Amniotic epithelial cell (primary cell): ENCODE results near the gene FYCO1.

Source experiments
- DNase-seq: peaks from one replicate; pipeline ENCODE4 v3.0.0-alpha.2; 2010; ENCODE audit warnings: low read depth

Gene FYCO1

GRCh38 chr3:45964139-45964538, 31.5 kb downstream of the FYCO1 start:
- DNase-seq: no peak

- DNase-seq: no peak
Observed at GRCh38 chr3:45962033-45962432, 33.6 kb downstream of the FYCO1 start.

DNA sequence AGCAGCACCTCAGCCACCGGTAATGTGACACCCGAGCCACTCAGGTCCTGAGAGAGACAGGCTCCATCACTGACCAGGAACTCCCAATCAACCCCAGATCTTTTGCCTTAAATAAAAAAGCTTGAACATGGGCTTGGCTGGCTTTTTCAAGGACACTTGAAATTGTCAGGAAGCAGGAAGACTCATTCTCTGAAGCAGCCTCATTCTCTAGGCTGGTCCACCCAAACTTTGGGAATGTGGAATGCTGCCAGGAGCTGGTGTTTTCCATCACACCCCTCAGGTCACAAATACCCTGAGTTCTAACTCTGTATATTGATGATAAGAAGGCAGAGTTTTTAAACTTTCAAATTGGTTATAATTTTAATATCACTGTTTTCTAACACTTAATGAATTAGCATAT, 35.3 kb downstream of the FYCO1 start:
- DNase-seq: no peak

DNA sequence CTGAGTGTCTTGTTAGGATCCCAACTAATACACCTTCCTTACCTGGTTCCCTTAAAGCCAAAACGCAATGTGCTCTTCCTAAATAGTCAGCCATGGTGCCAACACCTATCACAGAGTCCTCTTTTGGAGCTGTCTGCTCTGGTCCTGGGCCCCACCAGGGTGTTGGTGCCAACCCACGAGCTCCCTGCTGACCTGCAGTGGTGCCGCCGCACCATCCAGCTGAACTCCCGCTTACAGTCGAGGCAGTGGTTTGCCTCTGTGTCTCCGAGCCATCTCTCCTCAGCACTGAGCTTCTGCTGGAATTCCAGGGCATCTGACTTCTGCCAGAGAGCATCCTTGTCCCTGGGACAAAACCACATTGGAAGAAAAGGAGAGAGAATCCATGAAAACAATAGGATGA, 36.4 kb downstream of the FYCO1 start:
- DNase-seq: no peak

- no peak for DNase-seq
Observed at GRCh38 chr3:45958321-45958791, 37.3 kb downstream of the FYCO1 start.

DNA sequence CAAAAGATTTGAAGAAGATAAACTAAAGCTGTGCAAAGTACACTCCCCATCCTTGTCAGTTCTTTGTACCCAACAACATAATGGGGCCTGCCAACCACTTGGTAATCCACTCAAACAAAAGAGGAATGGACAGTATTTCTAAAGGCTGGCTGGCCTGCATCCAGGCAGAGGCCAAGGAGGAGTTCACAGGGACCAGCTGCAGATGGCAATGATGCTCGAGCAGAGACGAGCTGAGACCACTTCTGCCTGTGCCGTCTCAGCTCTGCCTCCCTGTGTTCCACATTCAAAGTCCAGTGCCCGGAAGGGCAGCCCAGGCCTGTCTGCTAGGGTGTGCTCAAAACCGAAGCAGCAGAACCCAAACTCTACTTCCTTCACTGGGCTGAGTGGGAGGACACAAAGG, 38.0 kb downstream of the FYCO1 start:
- no peak for DNase-seq

DNA sequence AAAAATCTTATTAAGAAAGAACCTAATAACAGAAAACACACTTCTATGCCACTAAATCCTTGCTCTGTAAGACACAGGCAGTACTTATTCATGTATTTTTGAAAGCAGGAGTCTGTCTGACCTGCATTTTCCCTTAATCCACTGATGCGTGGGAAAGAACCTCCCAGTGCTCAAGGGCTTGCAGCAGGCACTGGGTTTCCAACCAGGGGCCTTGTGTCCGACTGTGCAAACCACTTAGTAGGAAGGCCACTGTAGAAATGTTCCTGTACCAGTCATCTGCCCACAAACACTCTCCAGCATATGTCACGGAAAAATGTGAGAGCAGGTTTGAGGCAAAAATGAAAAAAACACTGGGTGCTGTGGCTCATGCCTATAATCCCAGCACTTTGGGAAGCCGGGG, 39.9 kb downstream of the FYCO1 start:
- peak; percentile 67 for DNase-seq

- peak; percentile 35 for DNase-seq
Observed at GRCh38 chr3:45955017-45955647, 40.5 kb downstream of the FYCO1 start.

- DNase-seq: no peak
Observed at GRCh38 chr3:45954306-45954705, 41.3 kb downstream of the FYCO1 start.

DNA sequence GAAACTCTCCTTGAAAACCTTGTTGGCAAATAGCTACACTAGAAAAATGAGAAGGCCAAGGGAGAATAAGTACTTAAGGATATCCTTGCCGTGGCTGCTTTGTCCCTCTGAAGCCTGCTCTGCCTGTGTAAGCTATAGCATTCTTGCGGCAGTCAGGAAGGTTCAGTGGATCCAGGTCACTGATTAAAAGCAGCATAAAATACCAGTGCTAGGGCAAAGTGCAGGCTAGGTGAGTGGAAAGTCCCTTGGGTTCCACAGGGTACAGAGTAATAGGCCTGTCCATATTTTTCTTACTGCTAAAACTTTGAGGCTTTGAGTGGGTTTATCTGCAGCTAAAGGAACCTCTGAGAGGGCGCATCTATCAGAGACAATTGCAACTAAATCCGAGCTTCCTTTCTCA, 42.1 kb downstream of the FYCO1 start:
- no peak for DNase-seq

- peak; percentile 80 for DNase-seq
Observed at GRCh38 chr3:45952456-45952855, 43.2 kb downstream of the FYCO1 start.

GRCh38 chr3:45951946-45952345, 43.7 kb downstream of the FYCO1 start:
- no peak for DNase-seq

DNA sequence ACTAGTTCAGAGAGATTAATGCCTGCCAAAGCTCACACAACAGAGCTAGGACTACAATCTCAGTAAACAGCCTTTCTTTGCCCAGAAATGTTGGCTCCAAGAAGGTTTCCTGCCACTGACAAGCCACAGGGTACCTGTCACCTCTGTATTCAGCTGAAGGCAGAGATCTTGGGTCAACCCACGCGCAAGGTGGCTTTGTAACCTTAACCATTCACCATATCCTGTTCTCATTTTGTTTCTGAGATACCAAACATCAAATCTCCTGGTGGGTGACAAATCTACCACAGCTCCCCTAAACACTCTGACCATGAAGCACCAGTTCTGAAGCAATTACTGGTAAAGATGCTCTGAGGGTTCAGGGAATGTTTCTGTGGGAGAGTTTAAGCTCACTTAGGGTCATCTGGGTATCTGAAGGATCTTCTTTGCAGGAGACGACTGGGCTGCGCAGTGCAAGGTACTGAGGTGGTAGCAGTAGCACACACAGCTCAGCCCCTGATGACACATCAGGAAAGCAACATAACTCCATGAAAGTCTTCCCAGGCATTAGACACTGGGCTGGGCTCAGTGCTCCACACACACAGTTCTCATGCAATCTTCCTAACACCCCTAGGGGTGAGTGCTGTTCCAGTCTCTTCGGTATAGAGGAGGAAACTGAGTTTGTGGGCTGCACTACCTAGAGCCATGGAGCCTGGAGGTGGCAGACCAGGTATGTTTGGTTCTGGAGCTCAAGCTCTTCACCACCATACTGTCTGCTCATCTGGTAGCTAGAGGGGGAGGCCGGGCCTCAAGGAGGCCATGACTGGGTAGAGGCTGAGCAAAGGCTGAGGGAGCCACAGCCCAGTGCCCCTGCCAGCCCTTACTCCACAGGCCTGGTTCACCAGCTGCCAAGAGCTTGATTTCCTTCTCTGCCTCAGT, 44.7 kb downstream of the FYCO1 start:
- no peak for DNase-seq

DNA sequence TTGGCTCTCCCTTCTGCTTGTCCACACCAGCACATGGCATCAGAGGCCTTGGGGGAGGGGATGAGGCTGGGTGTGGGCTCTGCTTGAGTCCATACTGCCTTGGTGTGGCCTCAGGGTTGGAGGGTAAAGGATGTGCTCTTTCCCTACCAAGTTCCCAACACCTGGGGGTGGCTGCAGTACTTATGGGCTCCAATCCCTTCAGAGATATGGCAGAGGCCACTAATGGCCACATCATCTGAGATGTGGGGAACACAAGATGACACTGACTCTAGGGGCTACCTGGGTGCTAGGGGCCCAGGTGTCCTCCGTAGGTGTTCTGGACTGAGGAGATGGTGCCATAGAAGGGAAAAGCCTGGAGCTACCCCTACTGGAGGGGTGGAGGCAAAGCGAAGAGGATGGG, 45.5 kb downstream of the FYCO1 start:
- DNase-seq: no peak

DNA sequence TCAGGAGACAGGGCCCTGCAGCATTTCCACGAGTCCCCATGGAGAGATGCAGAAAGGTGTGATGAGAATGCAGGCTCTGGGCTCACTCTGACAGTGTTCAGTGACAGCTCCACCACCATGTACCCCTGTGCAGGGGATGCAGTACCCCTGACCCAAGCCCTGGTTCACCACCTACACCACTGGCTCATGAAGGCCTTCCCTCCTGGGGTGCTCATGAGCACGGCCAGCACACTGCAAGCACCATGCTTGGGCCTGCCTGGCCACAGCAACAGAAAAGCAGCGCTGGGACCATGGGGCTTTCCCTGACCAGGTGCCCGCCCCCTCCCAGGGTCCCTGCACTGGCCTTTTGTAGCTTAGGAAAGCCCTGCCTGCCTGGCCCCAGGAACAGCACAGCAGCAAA, 46.2 kb downstream of the FYCO1 start:
- no peak for DNase-seq

DNA sequence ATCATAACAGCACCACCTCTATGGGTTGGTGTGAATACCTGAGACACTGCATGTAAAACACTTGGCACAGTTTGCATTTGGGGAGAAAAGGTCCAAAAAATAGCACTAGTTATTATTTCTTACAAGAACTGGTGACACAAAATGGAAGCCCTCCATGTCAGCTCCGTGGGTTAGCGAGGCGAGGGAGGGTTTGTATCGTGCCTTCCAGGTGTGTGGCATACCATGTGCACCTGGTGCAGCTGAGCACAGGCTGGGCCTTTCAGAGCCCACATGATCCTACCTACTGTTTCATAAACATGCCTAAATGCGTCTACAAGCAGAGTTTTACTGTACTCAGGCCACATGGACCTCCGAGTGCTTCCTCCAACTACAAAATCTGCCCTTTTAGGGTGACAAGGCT, 46.7 kb downstream of the FYCO1 start:
- no peak for DNase-seq

GRCh38 chr3:45948311-45948781, 47.3 kb downstream of the FYCO1 start:
- no peak for DNase-seq

GRCh38 chr3:45947361-45947760, 48.3 kb downstream of the FYCO1 start:
- DNase-seq: peak; percentile 37

DNA sequence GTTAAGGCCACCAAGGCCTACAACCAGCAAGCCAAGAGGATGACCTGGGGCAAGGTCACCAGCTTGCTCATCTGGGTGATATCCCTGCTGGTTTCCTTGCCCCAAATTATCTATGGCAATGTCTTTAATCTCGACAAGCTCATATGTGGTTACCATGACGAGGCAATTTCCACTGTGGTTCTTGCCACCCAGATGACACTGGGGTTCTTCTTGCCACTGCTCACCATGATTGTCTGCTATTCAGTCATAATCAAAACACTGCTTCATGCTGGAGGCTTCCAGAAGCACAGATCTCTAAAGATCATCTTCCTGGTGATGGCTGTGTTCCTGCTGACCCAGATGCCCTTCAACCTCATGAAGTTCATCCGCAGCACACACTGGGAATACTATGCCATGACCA, 48.7 kb downstream of the FYCO1 start:
- no peak for DNase-seq

GRCh38 chr3:45946307-45946706, 49.3 kb downstream of the FYCO1 start:
- no peak for DNase-seq

DNA sequence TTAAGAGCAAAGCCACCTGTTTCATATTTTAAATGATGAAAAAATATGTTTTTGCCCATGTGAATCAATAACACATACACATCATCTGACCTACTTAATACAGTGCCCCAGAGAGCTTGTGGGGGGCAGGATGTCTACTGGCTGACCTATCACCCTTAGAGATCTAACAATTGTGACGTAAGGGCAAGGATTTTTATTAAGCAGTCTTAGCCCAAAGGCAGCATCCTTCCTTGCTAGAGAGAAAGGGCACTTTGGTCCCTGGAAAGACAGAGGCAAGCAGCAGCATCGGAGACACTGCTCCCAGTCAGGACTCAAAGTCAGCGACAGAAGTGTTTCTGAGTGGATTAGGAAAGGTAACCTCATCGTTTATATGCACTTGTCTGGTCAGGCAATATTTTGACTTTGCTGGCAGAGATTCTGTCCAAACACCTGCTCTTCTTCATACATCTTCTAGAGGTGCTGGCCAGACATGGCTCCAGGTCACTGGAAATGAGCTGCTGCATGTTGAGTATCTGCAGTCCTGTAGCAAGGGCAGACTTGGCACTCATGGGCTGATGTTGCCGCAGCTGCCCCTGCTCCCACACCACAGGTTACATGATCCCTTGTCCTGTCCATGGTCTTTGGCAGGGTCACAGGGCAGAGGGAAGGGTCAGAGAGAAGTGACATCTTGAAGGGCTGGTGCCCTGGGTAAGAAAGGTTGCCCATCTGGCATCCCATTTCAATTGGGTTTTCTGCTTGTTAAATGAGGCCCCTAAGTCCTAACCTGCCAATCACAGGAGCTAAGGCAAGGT, 50.6 kb downstream of the FYCO1 start:
- no peak for DNase-seq

DNA sequence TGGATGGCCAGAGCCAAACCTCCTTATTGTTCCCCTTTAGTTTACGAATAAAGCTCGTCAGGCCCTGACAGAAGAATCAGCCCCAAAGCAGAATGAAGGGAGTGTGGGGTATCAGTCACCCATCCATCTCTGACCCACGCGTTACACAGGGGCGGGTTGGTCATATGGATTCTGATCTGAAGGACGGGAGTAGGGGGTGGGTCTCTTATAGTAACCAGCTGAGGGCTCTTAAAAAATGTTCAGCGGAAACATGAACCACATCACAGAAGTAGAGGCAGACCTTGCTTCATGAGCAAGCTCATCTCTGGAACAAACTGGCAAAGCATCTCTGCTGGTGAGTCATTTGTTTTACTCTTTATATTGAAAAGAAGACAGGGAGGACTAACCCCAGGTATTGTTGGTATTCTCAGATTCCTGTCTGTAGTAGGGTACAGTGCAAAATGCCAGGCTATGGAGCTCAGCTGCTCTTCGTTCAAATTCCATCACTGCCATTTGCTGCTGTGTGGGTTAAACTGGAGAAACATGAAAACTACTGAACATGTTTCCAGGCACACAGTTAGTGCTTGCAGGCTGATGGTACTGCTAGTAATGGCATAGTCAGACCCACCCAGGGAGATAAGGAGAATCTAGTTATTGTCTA, 52.3 kb downstream of the FYCO1 start, which contains the start of gene CXCR6:
Gene CXCR6 (plus strand): TSS at position 258 of the 640 bp plus-strand sequence. CDS start 3,018 bp downstream, outside the sequence.
- peak; percentile 35 for DNase-seq
